HepG2 (cell line): ENCODE results near the gene ENTREP3. TPM values are rescaled to one million over a fixed set of nuclear protein-coding genes. Genes with fewer than 3 reads are reported as not detected.

Experiments
- BORCS8-MEF2B ChIP-seq: sonication (generic); formaldehyde crosslinking; IDR thresholded peaks from 2 replicates; pipeline ENCODE4 v1.8.0; 2022; ENCODE audit warnings: mild to moderate bottlenecking, missing genetic modification reagents
- GABPB1 ChIP-seq: IDR thresholded peaks from 2 replicates; pipeline ENCODE4 v1.6.1; 2016; ENCODE audit warnings: mild to moderate bottlenecking, missing genetic modification reagents, moderate library complexity, missing compliant biosample characterization
- GATA4 ChIP-seq: sonication (generic); IDR thresholded peaks from 2 replicates; pipeline ENCODE4 v1.6.1; 2016; ENCODE audit warnings: antibody characterized with exemption, low read depth, borderline replicate concordance
- HCFC1 ChIP-seq: fragments of 150-350 bp; IDR thresholded peaks from 2 replicates; pipeline ENCODE4 v1.6.1; 2014; ENCODE audit warnings: low read depth, low read length
- MEIS2 ChIP-seq: sonication (generic); formaldehyde crosslinking; IDR thresholded peaks from 2 replicates; pipeline ENCODE4 v1.9.0; 2021; ENCODE audit warnings: mild to moderate bottlenecking, missing genetic modification reagents
- NFYC ChIP-seq: IDR thresholded peaks from 2 replicates; pipeline ENCODE4 v1.6.1; 2016; ENCODE audit warnings: missing genetic modification reagents, missing compliant biosample characterization
- PCBP1 ChIP-seq: fragments of 200-400 bp; formaldehyde crosslinking; IDR thresholded peaks from 2 replicates; pipeline ENCODE4 v1.6.1; 2017; ENCODE audit warnings: mild to moderate bottlenecking, low read depth, low read length, borderline replicate concordance
- POLR2G ChIP-seq: fragments of 200-400 bp; formaldehyde crosslinking; IDR thresholded peaks from 2 replicates; pipeline ENCODE4 v1.6.1; 2018; ENCODE audit warnings: mild to moderate bottlenecking, low read depth, low read length, moderate library complexity
- RARA ChIP-seq: IDR thresholded peaks from 2 replicates; pipeline ENCODE4 v1.6.1; 2016; ENCODE audit warnings: missing genetic modification reagents, missing compliant biosample characterization
- RXRA ChIP-seq: sonication (generic); formaldehyde crosslinking; IDR thresholded peaks from 2 replicates; pipeline ENCODE4 v1.5.1; 2020; ENCODE audit warnings: missing genetic modification reagents
- SAFB2 ChIP-seq: sonication (generic); formaldehyde crosslinking; IDR thresholded peaks from 2 replicates; pipeline ENCODE4 v1.5.1; 2020; ENCODE audit warnings: missing genetic modification reagents, low read depth, mild to moderate bottlenecking, borderline replicate concordance
- SMAD1 ChIP-seq: sonication (generic); formaldehyde crosslinking; IDR thresholded peaks from 2 replicates; pipeline ENCODE4 v1.4.0; 2020; ENCODE audit warnings: missing genetic modification reagents, low read depth, mild to moderate bottlenecking, borderline replicate concordance
- SP1 ChIP-seq, 2 experiments: fragments of 450-650 bp in 1 of 2; sonication (generic) in 1 of 2; formaldehyde crosslinking in 1 of 2; IDR thresholded peaks; 2 replicates each; pipeline versions ENCODE4 v1.4.0 to v1.6.1; 2016 to 2020; ENCODE audit warnings: missing genetic modification reagents in 1 of 2
- SP5 ChIP-seq: IDR thresholded peaks from 2 replicates; pipeline ENCODE4 v1.6.1; 2016; ENCODE audit warnings: low read depth, borderline replicate concordance
- SUZ12 ChIP-seq: fragments of 150-350 bp; IDR thresholded peaks from 2 replicates; pipeline ENCODE4 v1.6.1; 2014; ENCODE audit warnings: low read depth, low read length
- TEAD3 ChIP-seq: optimal IDR thresholded peaks from 2 replicates; pipeline ENCODE3; 2016; ENCODE audit warnings: borderline replicate concordance
- TMF1 ChIP-seq: sonication (generic); formaldehyde crosslinking; IDR thresholded peaks from 2 replicates; pipeline ENCODE4 v1.8.1; 2022; ENCODE audit warnings: low read depth, missing genetic modification reagents
- ZFP90 ChIP-seq: sonication (generic); formaldehyde crosslinking; IDR thresholded peaks from 2 replicates; pipeline ENCODE4 v1.8.0; 2022; ENCODE audit warnings: missing genetic modification reagents, mild to moderate bottlenecking, inconsistent platforms, borderline replicate concordance
- ZNF264 ChIP-seq: sonication (generic); formaldehyde crosslinking; IDR thresholded peaks from 2 replicates; pipeline ENCODE4 v1.4.0; 2020; ENCODE audit warnings: missing genetic modification reagents
- ZNF530 ChIP-seq: sonication (generic); formaldehyde crosslinking; IDR thresholded peaks from 2 replicates; pipeline ENCODE4 v1.5.0; 2020; ENCODE audit warnings: low read depth, mild to moderate bottlenecking, missing genetic modification reagents
- ZNF687 ChIP-seq: sonication (generic); formaldehyde crosslinking; IDR thresholded peaks from 2 replicates; pipeline ENCODE4 v1.5.1; 2020; ENCODE audit warnings: mild to moderate bottlenecking, missing genetic modification reagents, moderate library complexity
- ZZZ3 ChIP-seq: sonication (generic); formaldehyde crosslinking; IDR thresholded peaks from 2 replicates; pipeline ENCODE4 v1.4.0; 2020; ENCODE audit warnings: missing genetic modification reagents, mild to moderate bottlenecking, borderline replicate concordance
- polyA plus RNA-seq, 8 experiments: library from polyadenylated mRNA; depleted of rRNA in 3 of 8; stranded (reverse) in 7 of 8; unstranded in 1 of 8; fragments of >200 nt; fragmentation: Illumina TruSeq in 4 of 8; extraction: Trizol in 4 of 8; gene quantifications; 2 replicates each; pipeline versions ENCODE4 v1.2.1 to v1.2.3, GENCODE V29; 2011 to 2016; ENCODE audit warnings: low read depth in 4 of 8, missing spikeins in 1 of 8, mixed read lengths in 1 of 8; ENCODE audit not compliant: insufficient read depth in 1 of 8
- total RNA-seq, 5 experiments: library from RNA; depleted of rRNA; stranded (reverse); fragments of >200 nt; fragmentation: Illumina TruSeq; extraction: Trizol; gene quantifications; 2 replicates each; pipeline ENCODE4 v1.2.3, GENCODE V29; 2016; ENCODE audit warnings: low read depth in 1 of 5
- TF ChIP-seq, protein P1 (sequence below): IDR thresholded peaks from 2 replicates; pipeline ENCODE4 v1.6.1; 2016; ENCODE audit warnings: missing compliant biosample characterization, missing genetic modification reagents, borderline replicate concordance
- TF ChIP-seq, protein P2 (sequence below): conservative IDR thresholded peaks from 2 replicates; pipeline ENCODE4 v1.6.1; 2018; ENCODE audit warnings: missing genetic modification reagents

ENTREP3 gene
- total and polyA plus RNA-seq, 2 of the 13 experiments (the other 11 are each of a cell fraction or from before 2014, with no cell fraction given) = 4.1 to 9.9 TPM

DNA sequence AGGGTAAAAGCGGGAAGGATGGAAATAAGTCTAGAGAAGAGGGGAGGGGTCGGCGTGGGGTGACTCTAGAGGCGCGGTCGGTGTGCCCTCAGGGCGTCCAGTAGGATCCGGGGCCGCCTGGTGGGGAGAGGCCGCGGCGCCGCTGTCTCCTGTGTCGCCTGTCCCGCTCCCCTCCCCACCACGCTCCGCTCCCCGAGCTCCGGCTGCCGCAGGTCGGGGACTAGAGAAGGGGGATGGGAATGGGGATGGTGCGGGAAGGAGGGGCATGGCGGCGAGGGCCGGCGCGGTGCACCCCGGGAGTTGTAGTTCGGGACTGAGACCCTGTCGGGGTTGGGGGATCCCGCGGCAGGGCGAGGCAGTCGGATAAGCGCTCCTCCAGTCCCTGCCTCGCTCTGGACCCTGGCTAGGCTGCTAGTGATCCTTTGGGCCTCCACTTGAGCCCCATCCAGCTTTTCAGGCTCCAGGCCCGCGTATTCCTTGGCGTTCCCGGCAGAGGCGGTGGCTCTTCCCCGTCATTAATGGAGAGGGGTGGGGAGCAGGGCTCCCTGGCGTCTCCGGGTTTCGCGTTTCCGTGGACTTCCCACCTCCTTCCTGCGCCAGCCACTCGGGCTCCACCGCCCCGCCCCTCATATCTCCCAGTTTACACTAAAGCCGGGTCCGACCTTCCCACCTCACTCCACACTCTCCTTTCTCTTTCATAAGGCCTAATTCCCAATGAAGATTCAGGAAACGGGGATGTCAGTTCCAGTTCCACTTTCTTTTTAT lies at the start of gene ENTREP3 (continued):
- TF ChIP-seq HCFC1 (peak; percentile 87), PCBP1 (peak; percentile 96), ZFP90 (peak; percentile 77; the same call in 1 of the 2 replicates), SAFB2 (no peak), RXRA (peak; percentile 40; the same call in 1 of the 2 replicates), BORCS8-MEF2B (CRISPR knock-in tag) (0 out of 2 replicates have a peak, but pooled peaks have one; percentile 18), ZNF530 (CRISPR knock-in tag) (no peak), MEIS2 (CRISPR knock-in tag) (peak; percentile 75; the same call in 1 of the 2 replicates), RARA (CRISPR knock-in tag) (0 out of 2 replicates have a peak, but pooled peaks have one; percentile 7), SP5 (CRISPR knock-in tag) (peak; percentile 46; the same call in 1 of the 2 replicates), SP1 (IDR thresholded peaks at IDR 0.05) (no peak), SP1 (CRISPR knock-in tag; IDR thresholded peaks at IDR 0.05) (peak; percentile 22; the same call in 1 of the 2 replicates), TEAD3 (CRISPR knock-in tag) (peak; percentile 72), ZNF687 (CRISPR knock-in tag) (peak; percentile 61; the same call in 1 of the 2 replicates), ZZZ3 (no peak), GATA4 (no peak), NFYC (CRISPR knock-in tag) (0 out of 2 replicates have a peak, but pooled peaks have one; percentile 18), ZNF264 (CRISPR knock-in tag) (0 out of 2 replicates have a peak, but pooled peaks have one; percentile 27), POLR2G (peak; percentile 84), TMF1 (CRISPR knock-in tag) (no peak), SMAD1 (CRISPR knock-in tag) (peak; percentile 67; the same call in 1 of the 2 replicates), SUZ12 (peak; percentile 76), GABPB1 (CRISPR knock-in tag) (peak; percentile 90)
- TF ChIP-seq, protein P1, sequence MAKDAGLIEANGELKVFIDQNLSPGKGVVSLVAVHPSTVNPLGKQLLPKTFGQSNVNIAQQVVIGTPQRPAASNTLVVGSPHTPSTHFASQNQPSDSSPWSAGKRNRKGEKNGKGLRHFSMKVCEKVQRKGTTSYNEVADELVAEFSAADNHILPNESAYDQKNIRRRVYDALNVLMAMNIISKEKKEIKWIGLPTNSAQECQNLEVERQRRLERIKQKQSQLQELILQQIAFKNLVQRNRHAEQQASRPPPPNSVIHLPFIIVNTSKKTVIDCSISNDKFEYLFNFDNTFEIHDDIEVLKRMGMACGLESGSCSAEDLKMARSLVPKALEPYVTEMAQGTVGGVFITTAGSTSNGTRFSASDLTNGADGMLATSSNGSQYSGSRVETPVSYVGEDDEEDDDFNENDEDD (CRISPR knock-in tag) = peak; percentile 32; the same call in 1 of the 2 replicates
- TF ChIP-seq, protein P2, sequence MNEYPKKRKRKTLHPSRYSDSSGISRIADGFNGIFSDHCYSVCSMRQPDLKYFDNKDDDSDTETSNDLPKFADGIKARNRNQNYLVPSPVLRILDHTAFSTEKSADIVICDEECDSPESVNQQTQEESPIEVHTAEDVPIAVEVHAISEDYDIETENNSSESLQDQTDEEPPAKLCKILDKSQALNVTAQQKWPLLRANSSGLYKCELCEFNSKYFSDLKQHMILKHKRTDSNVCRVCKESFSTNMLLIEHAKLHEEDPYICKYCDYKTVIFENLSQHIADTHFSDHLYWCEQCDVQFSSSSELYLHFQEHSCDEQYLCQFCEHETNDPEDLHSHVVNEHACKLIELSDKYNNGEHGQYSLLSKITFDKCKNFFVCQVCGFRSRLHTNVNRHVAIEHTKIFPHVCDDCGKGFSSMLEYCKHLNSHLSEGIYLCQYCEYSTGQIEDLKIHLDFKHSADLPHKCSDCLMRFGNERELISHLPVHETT (CRISPR knock-in tag) = peak; percentile 66; the same call in 1 of the 2 replicates
